ENCODE data around the gene NKD2. TPM values are rescaled to one million over a fixed set of nuclear protein-coding genes. Genes with fewer than 3 reads are reported as not detected.

Gene NKD2
- total RNA-seq, 1 experiment from 2014 or later, result 12.8 TPM

GRCh38 chr5:959581-960531 lies 48.7 kb upstream of the NKD2 start (continued):
- TF ChIP-seq AR (CRISPR knock-in tag; IDR thresholded peaks at IDR 0.05), result no peak
- TF ChIP-seq IRF2 (CRISPR knock-in tag; IDR thresholded peaks at IDR 0.05; ENCODE audit: borderline replicate concordance, low read depth), result no peak
- no peak for TF ChIP-seq EMX1 (CRISPR knock-in tag; IDR thresholded peaks at IDR 0.05)
- no peak for TF ChIP-seq ZNF121 (CRISPR knock-in tag; IDR thresholded peaks at IDR 0.05)

GRCh38 chr5:960551-960950 lies 48.1 kb upstream of the NKD2 start:
- ChIA-PET POLR2A (no interaction called here), CTCF (no interaction called here)
- no peak overlapping the region for H3K27ac Mint-ChIP-seq
- DNase-seq (ENCODE audit: low spot score) (no peak), ATAC-seq (no peak)
- H3K4me3 Mint-ChIP-seq, result no peak overlapping the region
- no peaks in the 10 kb centered on the region for H3K27me3 Mint-ChIP-seq (ENCODE audit: low read depth)
- no peaks in the 10 kb centered on the region for H3K9me3 Mint-ChIP-seq
- H3K4me1 Mint-ChIP-seq, result no peaks in the 10 kb centered on the region
- TF ChIP-seq ZBTB21 (CRISPR knock-in tag; IDR thresholded peaks at IDR 0.05; ENCODE audit: borderline replicate concordance), result no peak
- TF ChIP-seq ZMAT4 (CRISPR knock-in tag; IDR thresholded peaks at IDR 0.05), result no peak
- TF ChIP-seq NFE2L1 (CRISPR knock-in tag; IDR thresholded peaks at IDR 0.05), result no peak
- TF ChIP-seq AFF4 (CRISPR knock-in tag; IDR thresholded peaks at IDR 0.05; ENCODE audit: borderline replicate concordance), result no peak
- TF ChIP-seq CBFB (CRISPR knock-in tag; IDR thresholded peaks at IDR 0.05; ENCODE audit: low read depth), result no peak
- no peak for TF ChIP-seq USF2 (CRISPR knock-in tag; IDR thresholded peaks at IDR 0.05)
- no peak for TF ChIP-seq AR (CRISPR knock-in tag; IDR thresholded peaks at IDR 0.05)
- TF ChIP-seq ELF4 (CRISPR knock-in tag; IDR thresholded peaks at IDR 0.05; ENCODE audit: low read depth), result no peak
- no peak for TF ChIP-seq USF1 (CRISPR knock-in tag; IDR thresholded peaks at IDR 0.05)
- no peak for TF ChIP-seq IRF1 (CRISPR knock-in tag; IDR thresholded peaks at IDR 0.05)
- TF ChIP-seq ZNF263 (CRISPR knock-in tag; IDR thresholded peaks at IDR 0.05; ENCODE audit: low read depth), result no peak
- no peaks in the 10 kb centered on the region for H3K36me3 Mint-ChIP-seq

All from WTC11 (cell line).